Fibroblast of lung (primary cell): ENCODE measurements around the gene HERC3. TPM values are rescaled to one million over a fixed set of nuclear protein-coding genes. Genes with fewer than 3 reads are reported as not detected.
A peak's percentile ranks its signal among the peaks of the same experiment; 100 is the strongest.

Experiments
- DNase-seq, 2 donors: peaks; one replicate each; pipeline versions ENCODE4 v3.0.0 to v3.0.0-alpha.2; 2010; ENCODE audit warnings: low read depth in 2 of 2
- H2AFZ ChIP-seq: 2 replicates; pipeline ENCODE4 v1.5.1; 2012; ENCODE audit warnings: low read length, control low read depth, inconsistent platforms
- H3K27ac ChIP-seq: 2 replicates; pipeline ENCODE4 v1.5.1; 2011; ENCODE audit warnings: low read length, control low read depth; ENCODE audit not compliant: insufficient read depth
- H3K27me3 ChIP-seq: 2 replicates; pipeline ENCODE4 v1.5.1; 2011; ENCODE audit warnings: mild to moderate bottlenecking, low read length; ENCODE audit not compliant: control insufficient read depth, insufficient read depth
- H3K36me3 ChIP-seq: 2 replicates; pipeline ENCODE4 v1.5.1; 2011; ENCODE audit warnings: low read length; ENCODE audit not compliant: control insufficient read depth, insufficient read depth
- H3K4me1 ChIP-seq: 2 replicates; pipeline ENCODE4 v1.5.1; 2011; ENCODE audit warnings: low read length; ENCODE audit not compliant: control insufficient read depth, insufficient read depth; ENCODE audit errors: extremely low read depth
- H3K4me2 ChIP-seq: 2 replicates; pipeline ENCODE4 v1.5.1; 2011; ENCODE audit warnings: low read length, control low read depth; ENCODE audit not compliant: insufficient read depth; ENCODE audit errors: extremely low read depth
- H3K4me3 ChIP-seq, 4 experiments: fragments of 200-600 bp in 1 of 4; sonication (generic) in 1 of 4; replicated peaks in 1 of 4; 2 replicates each; pipeline ENCODE4 v1.5.1; 2011 to 2016; ENCODE audit warnings: low read length in 4 of 4, low read depth in 3 of 4, mild to moderate bottlenecking in 3 of 4, control low read depth in 2 of 4, inconsistent platforms in 1 of 4, mixed read lengths in 1 of 4; ENCODE audit not compliant: insufficient read depth in 1 of 4; ENCODE audit errors: control extremely low read depth in 1 of 4
- H3K79me2 ChIP-seq: 2 replicates; pipeline ENCODE4 v1.5.1; 2012; ENCODE audit warnings: mild to moderate bottlenecking, low read length, inconsistent platforms; ENCODE audit not compliant: control insufficient read depth, insufficient read depth
- H3K9ac ChIP-seq: 2 replicates; pipeline ENCODE4 v1.5.1; 2011; ENCODE audit warnings: mild to moderate bottlenecking, low read length, control low read depth; ENCODE audit not compliant: insufficient read depth
- H3K9me3 ChIP-seq: 2 replicates; pipeline ENCODE4 v1.5.1; 2012; ENCODE audit warnings: low read depth, low read length; ENCODE audit not compliant: control insufficient read depth, insufficient read depth
- H4K20me1 ChIP-seq: 2 replicates; pipeline ENCODE4 v1.5.1; 2011; ENCODE audit warnings: low read length; ENCODE audit not compliant: control insufficient read depth, insufficient read depth; ENCODE audit errors: extremely low read depth
- CTCF ChIP-seq, 2 donors: IDR thresholded peaks in 1 of 2; conservative IDR thresholded peaks in 1 of 2; 1 replicate in 1 of 2; 2 replicates in 1 of 2; pipeline ENCODE4 v1.5.1; 2011 to 2012; ENCODE audit warnings: low read length in 2 of 2, control low read depth in 1 of 2, inconsistent platforms in 1 of 2, low read depth in 1 of 2, mild to moderate bottlenecking in 1 of 2
- EZH2 ChIP-seq: IDR thresholded peaks from 2 replicates; pipeline ENCODE4 v1.5.1; 2012; ENCODE audit warnings: low read length, control low read depth, mild to moderate bottlenecking; ENCODE audit errors: missing control alignments
- polyA plus RNA-seq, 2 donors: library from polyadenylated mRNA; depleted of rRNA in 1 of 2; stranded (reverse) in 1 of 2; unstranded in 1 of 2; fragments of >200 nt; gene quantifications; 2 replicates each; pipeline ENCODE4 v1.2.1, GENCODE V29; 2011 to 2012; ENCODE audit warnings: missing spikeins in 1 of 2
- total RNA-seq: library from RNA; depleted of rRNA; stranded (reverse); fragments of >200 nt; gene quantifications from 2 replicates; pipeline ENCODE4 v1.2.1, GENCODE V29; 2014

Gene HERC3
- total and polyA plus RNA-seq, 2 donors (not counting 1 experiment from before 2014, with no cell fraction given): 24.5 to 27.6 TPM

- Histone ChIP-seq H3K79me2 (peaks cover 14% of the 10 kb centered on the region), H3K4me2 (peak overlapping the region; percentile 99), H3K9me3 (no peaks in the 10 kb centered on the region), H3K9ac (peak overlapping the region; percentile 75), H2AFZ (peak overlapping the region; percentile 43), H3K27ac (peak overlapping the region; percentile 76), H3K36me3 (no peaks in the 10 kb centered on the region), H3K4me3 (peak overlapping the region; percentile 74 to 91 (median 80)), H4K20me1 (no peaks in the 10 kb centered on the region), H3K27me3 (no peaks in the 10 kb centered on the region), H3K4me1 (peaks cover 2% of the 10 kb centered on the region)
- TF ChIP-seq CTCF (conservative IDR thresholded peaks at IDR 0.05 in 1 of 2, IDR thresholded peaks at IDR 0.05 in 1 of 2; ENCODE audit: low read depth in 1 of 2, low read length in 2 of 2): no peak
- TF ChIP-seq EZH2: no peak
- peak; percentile 60 to 82 for DNase-seq
Observed at GRCh38 chr4:88592600-88593448, 544 bp downstream of the HERC3 start.

GRCh38 chr4:88597970-88598660, 5.8 kb downstream of the HERC3 start:
- H3K9ac ChIP-seq: no peak overlapping the region
- DNase-seq: no peak

More at GRCh38 chr4:88597970-88598660, 5.8 kb downstream of the HERC3 start:
- Histone ChIP-seq H3K79me2 (peaks cover 11% of the 10 kb centered on the region), H3K9me3 (no peaks in the 10 kb centered on the region), H3K27ac (no peak overlapping the region), H3K27me3 (no peaks in the 10 kb centered on the region), H3K4me1 (peaks cover 2% of the 10 kb centered on the region), H3K36me3 (no peaks in the 10 kb centered on the region), H2AFZ (no peak overlapping the region), H4K20me1 (no peaks in the 10 kb centered on the region), H3K4me3 (no peak overlapping the region), H3K4me2 (no peak overlapping the region)
- TF ChIP-seq EZH2 (no peak), CTCF (conservative IDR thresholded peaks at IDR 0.05 in 1 of 2, IDR thresholded peaks at IDR 0.05 in 1 of 2; ENCODE audit: low read depth in 1 of 2, low read length in 2 of 2) (no peak)
